ENCODE data around the gene STUB1.

DNA sequence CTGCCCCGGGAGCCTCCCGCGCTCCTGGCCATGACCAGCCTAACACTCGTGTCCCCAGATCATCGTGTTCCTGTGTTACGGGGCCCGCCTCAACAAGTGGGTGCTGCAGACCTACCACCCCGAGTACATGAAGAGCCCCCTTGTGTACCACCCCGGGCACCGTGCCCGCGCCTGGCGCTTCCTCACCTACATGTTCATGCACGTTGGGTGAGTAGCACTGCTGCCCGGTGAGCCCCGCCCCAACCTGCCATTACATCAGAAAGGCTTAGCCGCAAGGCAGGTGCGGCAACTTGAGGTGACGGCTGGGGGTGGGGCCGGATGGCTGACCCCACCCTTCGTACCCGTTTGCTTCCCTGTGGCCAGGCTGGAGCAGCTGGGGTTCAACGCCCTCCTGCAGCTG is 3.3 kb upstream of the STUB1 start:
- TF ChIP-seq EZH2 (IDR thresholded peaks at IDR 0.05; ENCODE audit: insufficient read depth, poor library complexity, severe bottlenecking) (no peak), EZH2phosphoT487 (IDR thresholded peaks at IDR 0.05; ENCODE audit: insufficient read depth, low read depth) (no peak)

Data from GM23248 (cell line).